Left ventricle myocardium superior (tissue), 1 donor: ENCODE results near the gene BPIFB2. TPM values are rescaled to one million over a fixed set of nuclear protein-coding genes. Genes with fewer than 3 reads are reported as not detected.

ENCODE experiments used
- ATAC-seq: fragments of 200-7000 bp; cut with Tn5 transposase; one replicate; pipeline ENCODE4 v1.9.1; 2020; ENCODE audit warnings: mild to moderate bottlenecking, moderate library complexity
- DNase-seq: peaks from one replicate; pipeline ENCODE4 v3.0.0-alpha.2; 2020
- intact Hi-C: fragments of 100-400 bp; cut with micrococcal nuclease; formaldehyde crosslinking; loops from one replicate; pipeline ENCODE4 v1.11.0; 2022
- total RNA-seq: library from RNA; stranded (reverse); fragmentation: NEBNext Ultra II Directional; extraction: Animal tissue kit (Norgen Biotek cat#: 25700); gene quantifications from one replicate; pipeline ENCODE4 v1.2.1, GENCODE V29; 2021
- donor health status: DM: no; HTN: yes; CAD: no; lungs with severe emphysema.

BPIFB2 gene
- total RNA-seq, 1 donor from 2014 or later = not detected

DNA sequence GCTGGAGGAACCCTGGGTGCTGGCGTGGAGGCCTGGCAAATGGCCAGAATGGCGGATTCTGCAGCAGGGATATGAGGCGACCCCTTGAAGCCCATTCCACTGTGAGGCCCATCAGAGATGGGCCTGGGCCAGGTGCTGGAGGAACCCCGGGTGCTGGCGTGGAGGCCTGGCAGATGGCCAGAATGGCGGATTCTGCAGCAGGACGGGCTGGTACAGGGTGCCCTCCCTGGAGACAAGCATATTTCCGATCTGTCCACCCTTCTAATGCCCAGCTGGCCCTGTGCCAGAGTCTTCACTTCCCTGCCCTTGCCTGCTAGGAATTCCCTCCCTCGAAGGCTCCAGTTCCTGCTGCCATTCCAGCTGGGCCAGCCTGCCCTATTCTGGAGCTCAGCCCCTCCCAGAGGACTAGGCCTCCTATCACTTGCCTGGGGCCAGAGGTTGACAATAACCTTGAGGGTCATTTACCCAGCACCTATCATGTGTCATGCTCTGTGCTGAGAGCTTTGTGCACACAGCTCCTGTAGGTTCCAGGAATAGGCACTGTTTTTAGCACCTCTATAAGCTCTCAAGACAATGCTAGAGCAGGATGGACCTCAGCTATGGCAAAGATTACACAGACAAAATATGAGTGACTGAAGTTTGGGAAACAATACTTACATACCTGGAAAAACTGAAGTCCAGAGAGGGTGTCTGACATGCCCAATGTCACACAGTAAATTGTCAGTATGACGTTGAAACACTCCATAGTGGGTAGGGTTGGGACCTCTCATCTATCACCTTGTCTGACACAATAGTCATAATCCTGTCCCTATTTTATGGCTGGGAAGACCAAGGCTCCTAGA lies 24.7 kb upstream of the BPIFB2 start:
- DNase-seq = peak; percentile 71
- intact Hi-C loops = no loop called here
- peak; percentile 94 for ATAC-seq

DNA sequence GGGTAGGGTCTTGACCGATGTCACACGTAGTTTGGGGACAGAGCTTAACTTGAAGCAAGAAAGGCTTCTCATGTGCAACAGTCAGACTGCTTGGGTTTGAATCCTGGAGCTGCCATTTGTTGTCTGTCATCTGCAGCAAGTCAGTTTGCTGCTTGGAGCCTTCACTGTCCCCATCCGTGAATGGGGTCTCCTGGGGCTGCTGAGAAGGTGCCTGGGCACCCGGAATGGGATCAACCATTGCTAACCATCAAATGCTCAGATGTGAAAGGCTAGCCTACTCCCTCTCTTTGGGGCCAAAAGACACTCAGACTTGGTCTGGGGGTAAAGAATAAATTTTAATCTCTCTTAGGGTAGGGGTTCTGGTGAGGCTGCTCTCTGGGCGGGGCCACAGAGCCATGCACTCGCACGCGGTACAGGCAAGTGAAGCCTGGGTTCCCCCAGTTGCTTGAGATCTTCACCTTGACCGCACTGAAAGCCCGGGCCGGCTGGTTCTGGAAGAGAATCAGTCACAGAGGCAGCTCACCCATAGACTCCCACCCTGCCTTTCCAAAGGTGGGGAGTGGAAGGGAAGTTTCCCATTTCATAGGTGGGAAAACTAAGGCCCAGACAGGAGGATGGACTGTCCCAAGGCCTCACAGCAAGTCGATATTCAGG lies 23.9 kb upstream of the BPIFB2 start:
- no peak for ATAC-seq
- intact Hi-C loops = no loop called here

DNA sequence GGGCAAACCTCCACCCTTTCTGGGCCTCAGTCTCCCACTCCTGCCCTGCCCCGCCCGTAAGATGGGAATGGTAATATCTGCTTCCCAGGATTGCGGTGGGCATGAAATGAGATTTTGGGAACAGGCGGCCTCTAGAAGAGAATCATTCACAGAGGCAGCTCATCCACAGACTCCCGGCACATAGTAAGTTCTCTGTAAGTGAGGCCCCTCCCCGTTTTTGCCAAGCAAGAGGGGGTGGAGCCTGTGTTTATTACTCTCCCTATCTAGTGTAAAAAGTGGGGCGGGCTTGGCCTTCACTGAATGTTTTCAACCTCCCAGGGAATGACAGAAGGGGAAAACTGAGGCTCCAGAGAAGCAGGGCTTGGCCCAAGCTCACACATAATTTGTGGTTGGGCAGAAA lies 23.3 kb upstream of the BPIFB2 start:
- intact Hi-C loops = no loop called here
- ATAC-seq (peak; percentile 17), DNase-seq (no peak)

More for the DNA sequence above, 23.9 kb upstream of the BPIFB2 start:
- DNase-seq = no peak

DNA sequence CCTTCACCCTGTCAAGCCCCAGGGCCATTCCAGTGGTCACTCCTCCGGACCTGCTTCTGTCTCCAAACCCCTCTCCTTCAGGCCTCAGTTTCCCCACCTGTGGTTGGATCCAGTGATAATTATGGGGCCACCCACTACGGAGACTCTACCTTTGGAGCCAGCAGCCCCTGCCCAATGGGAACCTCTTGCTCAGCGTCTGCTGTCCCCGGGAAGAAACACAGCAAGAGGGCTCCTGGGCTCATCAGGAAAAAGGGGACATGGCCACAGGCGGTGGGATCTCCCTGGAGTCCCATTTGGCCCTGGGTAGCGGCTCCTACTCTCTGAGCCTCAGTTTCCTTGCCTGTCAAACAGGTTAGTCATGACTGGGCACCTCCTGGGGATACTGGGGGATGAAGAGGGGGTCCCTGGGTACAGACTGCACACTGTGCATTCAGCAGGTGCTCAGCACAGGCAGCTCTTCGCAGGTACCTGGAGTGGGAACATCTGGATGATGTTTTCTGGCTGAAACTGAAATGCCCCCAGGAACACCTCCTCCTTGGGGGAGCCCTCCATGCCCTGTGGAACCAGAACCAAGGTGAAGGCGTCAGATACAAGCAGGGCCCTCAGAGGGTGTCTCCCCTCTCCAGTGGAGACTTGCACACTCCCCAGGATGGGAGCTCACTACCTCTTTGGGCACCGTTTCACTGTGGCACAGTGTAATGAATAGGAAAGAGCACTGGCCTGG lies 22.7 kb upstream of the BPIFB2 start:
- no peak for ATAC-seq
- DNase-seq = no peak

DNA sequence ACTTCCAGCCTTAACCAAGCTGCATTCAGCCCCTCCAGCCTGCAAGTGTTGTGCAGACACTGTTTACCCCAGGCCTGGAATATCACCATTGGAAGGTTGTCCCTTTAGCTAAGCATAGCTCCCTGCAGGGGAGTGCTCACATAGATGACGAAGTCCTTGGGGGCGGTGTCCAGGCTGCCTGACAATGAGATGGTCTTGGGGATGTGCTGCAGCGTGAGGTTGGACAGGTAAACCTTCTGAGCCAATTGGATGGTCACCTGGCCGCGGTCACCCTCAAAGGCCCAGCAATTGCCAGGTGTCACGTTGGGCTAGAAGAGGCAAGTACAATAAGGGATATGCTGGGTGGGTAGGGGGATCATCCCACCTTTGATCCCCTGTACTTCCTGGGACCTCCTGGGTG lies 21.9 kb upstream of the BPIFB2 start:
- ATAC-seq = no peak
- intact Hi-C loops = no loop called here
- no peak for DNase-seq

More for the DNA sequence above, 22.7 kb upstream of the BPIFB2 start:
- intact Hi-C loops = no loop called here

DNA sequence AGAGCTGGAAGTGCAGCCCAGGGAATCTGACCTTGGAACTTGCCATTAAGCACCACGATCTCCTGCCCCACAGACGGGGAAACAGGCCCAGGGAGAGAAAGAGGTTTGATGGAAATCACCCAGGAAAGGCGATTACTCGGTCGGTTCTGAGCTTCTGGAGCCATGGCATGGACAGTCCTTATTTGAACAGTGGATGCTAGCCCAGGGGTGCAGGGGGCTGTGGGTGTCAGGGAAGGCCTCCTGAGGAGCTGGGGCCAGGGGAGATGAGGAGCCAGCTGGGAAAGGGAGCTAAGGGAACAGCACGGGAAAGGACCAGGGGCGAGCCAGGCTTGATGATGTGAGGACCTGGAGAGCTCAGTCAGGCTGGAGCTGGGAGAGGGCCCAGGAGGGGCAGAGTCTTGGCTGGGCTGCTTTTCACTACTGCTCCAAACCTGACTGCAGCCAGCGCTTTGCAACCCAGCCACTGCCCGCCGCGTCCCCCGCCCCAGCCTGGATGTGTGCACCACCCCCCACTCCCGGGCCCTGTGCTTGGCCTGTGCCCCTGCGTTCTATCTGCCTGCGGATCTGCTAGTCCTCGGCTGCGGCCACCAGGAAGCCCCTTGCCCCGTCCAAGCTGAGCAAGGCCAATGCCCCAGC lies 21.1 kb upstream of the BPIFB2 start:
- DNase-seq = no peak
- ATAC-seq = no peak
- intact Hi-C loops = no loop called here

DNA sequence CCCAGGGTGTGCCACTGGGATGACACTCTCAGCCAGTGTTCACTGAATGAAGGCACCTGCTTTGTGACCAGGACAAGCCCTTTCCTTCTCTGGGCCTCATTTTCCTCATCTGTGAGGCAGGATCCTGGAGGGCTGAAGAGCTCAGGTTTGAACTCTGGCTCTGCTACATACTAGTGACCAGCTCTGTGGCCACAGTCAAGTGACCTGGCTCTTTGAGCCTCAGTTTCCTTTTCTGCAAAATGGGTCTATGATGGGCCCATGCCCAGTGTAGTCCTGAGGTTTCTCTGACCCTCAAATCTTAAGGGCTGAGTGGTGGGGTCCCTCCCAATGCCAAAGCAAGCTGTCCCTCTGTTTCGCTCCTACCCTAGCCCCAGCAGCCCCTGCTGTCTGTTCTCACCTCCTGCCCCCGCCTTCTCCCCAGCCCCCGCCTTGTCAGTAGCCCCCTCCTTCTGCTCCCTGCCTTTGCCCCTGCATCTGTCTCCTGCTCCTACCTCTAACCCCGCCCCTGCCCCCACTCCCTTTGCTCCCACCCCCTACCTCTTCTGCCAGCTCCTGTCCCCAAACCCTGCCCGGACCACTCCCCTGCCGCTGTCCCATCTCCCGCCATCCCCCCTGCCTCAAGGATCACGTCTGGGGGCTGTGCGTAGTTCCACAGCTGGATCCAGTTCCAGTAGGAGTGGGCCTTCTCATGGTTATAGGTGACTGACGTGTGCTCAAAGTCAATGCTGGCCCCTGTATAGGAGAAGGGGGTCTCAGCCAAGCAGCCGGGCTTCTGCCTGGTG lies 20.3 kb upstream of the BPIFB2 start:
- DNase-seq = no peak
- intact Hi-C loops = no loop called here
- no peak for ATAC-seq

DNA sequence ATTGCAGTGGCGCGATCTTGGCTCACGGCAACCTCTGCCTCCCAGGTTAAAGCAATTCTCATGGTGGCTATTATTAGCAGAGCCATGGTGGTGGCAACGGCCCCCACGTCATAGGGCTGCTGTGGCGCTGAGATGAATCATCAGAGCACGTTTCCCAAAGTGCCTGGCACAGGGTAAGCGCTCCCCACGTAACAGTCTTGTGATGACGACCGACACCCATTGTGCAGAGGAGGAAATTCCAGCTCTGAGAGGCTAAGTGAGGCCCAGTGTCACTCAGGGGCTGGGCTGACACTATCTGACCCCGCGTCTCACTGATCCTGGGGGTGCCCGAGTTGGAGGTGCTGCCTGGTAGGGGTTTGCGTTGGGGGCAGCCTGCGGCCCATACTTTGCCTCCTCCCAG lies 19.5 kb upstream of the BPIFB2 start:
- ATAC-seq = peak; percentile 81

DNA sequence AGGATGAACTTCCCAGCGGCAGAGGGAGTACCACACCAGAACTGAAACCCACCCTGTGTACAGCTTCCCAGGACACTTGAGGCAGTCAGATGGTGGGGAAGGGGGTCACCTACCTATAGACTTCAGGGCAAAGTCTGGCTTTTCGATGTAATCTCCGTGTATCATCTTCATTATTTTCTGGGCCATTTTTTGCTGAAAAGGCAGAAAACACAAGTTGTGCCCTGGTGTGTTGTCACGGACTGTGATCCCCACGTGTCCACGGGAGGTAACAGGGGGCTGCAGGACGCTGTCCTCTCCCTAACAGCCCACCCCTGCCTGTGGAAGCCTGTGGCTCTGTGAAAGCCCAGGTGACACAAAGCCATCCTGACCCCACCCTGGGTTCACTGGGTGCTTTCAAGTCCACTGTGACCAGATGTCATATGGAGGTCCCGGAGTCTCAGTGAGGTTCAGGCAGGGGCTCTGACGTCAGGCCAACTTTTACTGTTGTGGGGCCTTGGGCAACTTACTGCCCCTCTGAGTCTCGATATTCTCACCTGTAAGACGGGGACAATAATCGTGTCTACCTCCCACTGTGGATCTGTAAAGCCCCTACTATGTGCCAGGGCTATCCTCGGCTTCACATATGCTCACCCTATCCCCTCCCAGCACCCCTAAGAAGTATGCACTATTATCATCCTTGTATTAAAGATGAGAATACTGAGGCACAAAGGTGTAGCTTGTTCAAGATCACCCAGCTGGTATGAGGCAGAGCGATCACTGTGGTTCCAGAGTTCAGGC lies 17.8 kb upstream of the BPIFB2 start:
- DNase-seq = no peak

More for the DNA sequence above, 19.5 kb upstream of the BPIFB2 start:
- peak; percentile 66 for DNase-seq
- intact Hi-C loops = no loop called here

DNA sequence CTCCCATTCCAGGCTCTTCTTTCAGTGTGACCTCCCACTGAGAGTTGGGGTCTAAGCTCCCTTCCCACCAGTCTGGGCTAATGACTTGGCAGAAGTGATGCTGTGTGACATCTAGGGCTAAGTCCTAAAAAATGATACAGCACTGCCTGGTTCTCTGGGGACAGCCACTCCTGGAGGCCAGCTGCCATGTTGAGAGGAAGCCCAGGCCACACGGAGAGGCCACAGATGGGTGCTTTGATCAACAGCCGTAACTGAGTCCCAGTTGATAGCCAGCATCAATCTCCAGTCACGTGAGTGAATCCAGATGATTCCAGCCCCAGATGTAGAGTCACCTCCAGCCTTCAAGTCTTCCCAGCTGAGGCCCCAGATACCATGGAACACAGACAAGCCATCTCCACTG lies 17.1 kb upstream of the BPIFB2 start:
- DNase-seq (no peak), ATAC-seq (no peak)
- intact Hi-C loops = no loop called here

More for the DNA sequence above, 17.8 kb upstream of the BPIFB2 start:
- intact Hi-C loops = no loop called here
- no peak for ATAC-seq

DNA sequence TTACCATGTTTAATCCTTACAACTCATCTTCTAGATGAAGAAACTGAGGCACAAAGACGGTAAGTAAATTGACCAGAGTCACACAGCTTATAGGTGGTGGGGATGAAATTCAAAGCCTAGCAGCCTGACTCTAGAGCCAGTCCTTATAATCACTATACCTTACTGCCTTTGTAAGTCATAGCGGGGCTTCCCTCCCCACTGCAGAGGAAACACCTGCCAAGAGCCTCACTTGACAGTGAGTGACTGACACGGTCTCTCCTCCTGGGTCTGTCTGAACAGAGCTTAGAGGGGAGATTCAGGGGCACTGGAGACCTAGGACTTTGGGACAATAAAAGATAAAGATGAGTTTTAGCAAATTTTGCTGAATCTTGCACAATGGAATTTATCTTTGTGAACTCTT lies 16.1 kb upstream of the BPIFB2 start:
- intact Hi-C loops = no loop called here
- DNase-seq (no peak), ATAC-seq (no peak)

DNA sequence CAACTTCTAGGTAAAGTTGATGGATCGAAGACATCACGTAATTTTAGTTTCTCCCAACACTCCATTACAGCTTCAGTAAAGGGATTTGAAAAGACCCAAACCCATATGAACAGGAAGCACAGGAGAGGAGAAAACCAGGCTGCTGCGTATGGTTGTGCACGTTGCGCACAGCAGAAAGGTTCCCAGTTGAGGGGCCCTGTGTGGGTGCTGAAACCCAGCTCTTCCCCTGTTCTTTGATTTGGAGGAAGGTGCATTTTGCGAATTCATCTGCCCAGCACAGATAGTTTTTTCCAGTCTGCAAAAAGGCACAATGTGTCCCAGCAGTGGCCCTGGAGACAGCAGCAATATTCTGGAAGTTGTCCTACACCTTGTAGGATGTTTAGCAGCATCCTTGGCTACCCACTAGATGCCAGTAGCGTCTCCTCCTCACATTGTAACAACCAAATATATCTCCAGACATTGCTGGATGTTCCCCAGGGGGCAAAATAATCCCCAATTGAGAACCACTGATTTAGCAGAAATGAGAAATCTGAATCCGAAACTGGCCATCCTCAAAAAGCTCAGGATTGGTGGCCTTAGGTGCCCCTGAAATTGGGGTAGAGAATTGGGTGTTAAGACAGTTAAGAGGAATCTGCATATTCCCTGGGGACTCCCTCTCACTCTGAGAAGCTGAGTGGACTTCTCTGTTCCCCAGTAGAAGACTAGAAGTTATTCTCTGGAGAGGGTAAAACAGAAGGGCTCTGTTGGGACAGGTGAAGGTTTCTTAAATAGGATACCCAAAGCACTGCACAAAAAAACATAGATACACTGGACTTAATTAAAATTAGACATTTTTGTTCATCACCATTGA lies 15.5 kb upstream of the BPIFB2 start:
- DNase-seq (no peak), ATAC-seq (no peak)
- intact Hi-C loops = no loop called here

DNA sequence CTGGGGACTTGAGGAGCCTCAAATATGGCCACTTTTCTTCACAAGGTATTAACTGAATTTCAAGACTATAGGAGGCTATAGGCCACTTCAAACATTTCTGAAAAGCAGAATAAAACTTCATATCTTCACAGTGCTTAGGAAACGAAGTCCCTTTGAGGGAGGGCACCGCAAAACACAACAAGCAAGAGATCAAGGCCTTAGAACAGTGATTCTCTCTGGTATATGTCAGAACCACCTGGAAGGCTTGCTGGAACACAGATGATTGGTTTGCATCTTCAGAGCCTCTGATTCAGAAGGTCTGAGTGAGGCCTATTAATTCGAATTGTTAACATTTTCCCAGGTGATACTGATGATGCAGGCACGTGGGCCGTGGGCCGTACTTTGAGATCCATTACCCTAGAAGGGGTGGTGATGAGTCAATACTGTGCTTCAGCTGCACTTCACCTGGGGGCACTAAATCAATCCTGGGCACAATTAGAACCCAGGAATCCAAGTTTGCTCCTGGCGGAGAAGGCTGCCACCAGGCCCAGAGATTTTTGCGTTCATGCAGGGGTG lies 13.9 kb upstream of the BPIFB2 start:
- ATAC-seq = no peak
- DNase-seq = no peak
- intact Hi-C loops = no loop called here

DNA sequence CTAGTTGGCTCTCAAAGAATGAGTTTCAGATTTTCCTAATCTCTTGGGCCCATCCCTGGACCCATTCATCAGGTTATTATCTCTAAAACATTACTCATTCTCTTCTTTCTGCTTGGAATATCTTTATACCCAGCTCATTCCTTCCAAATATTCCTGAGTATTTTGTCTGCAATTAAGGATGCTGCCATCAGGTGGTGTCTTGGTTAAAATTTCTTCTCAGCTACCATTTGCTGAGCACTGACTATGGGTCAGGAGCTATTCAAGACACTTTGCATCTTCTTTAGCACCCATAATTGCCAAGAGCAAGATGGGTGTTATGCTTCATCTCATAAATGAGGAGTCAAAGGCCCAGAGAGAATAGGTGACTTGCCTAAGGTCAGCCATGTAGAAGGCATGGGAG lies 11.7 kb upstream of the BPIFB2 start:
- DNase-seq (no peak), ATAC-seq (no peak)
- intact Hi-C loops = no loop called here

DNA sequence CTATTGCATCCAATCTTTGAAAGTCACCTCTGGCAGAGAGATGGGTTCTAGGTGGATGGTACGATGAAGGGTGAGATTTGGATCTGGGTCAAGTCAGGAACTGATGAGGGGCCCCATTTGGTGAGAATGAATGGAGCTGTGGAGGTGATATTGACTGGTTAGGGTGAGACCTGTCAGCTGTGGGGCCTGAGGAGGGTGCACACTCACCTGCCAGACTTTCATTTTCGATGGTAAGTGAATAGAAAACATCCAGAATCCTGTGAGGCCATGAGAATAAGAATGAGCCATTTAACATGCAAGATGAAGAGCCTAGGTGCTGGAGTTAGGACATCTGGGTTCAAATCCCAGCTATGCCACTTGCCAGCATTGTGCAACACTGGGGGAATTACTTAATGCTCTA lies 10.1 kb upstream of the BPIFB2 start:
- ATAC-seq (no peak), DNase-seq (no peak)
- intact Hi-C loops = no loop called here

DNA sequence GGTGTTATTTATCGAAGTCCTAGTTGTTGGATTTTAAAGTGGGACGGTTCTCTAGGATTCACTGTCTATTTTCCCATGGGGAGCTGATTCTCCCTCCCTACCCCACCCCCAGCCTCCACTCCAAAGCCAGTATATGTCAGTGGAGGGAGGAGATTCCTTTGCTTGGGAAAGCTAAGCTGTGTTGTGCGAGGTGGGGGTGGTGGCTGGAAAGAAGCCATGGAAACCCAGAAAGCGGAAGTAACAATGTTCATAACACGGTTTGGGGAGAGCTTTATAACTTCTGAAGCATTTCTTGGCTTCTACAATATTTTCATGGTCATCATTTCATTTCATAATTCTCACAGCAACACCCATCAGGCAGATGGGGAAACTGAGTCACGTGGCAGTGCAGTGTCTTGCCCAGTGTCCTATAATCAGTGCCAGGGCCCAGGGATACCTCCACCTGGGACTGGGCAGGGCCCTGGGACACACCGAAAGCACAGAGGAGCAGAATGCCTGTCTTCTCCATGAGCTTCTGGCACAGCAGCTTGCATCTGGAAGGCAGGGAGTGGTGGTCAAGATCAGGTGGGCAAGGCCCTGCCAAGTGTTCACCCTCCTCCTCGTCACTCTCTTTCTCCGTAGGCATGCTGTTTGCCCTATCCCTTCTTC lies 7.8 kb upstream of the BPIFB2 start:
- ATAC-seq = no peak
- no peak for DNase-seq
- intact Hi-C loops = no loop called here
